HepG2 (cell line): ENCODE measurements around the gene MFN2. TPM values are rescaled to one million over a fixed set of nuclear protein-coding genes. Genes with fewer than 3 reads are reported as not detected.

ENCODE experiments used
- BCLAF1 ChIP-seq: fragments of 450-650 bp; IDR thresholded peaks from 2 replicates; pipeline ENCODE4 v1.6.1; 2017; ENCODE audit warnings: mild to moderate bottlenecking
- CBX2 ChIP-seq, 2 experiments: fragments of 200-600 bp in 1 of 2; sonication (generic); formaldehyde crosslinking in 1 of 2; IDR thresholded peaks; 2 replicates each; pipeline versions ENCODE4 v1.7.0 to v1.8.1; 2018 to 2022; ENCODE audit warnings: low read depth in 2 of 2, low read length in 1 of 2, mild to moderate bottlenecking in 1 of 2, missing genetic modification reagents in 1 of 2
- CCDC6 ChIP-seq: sonication (generic); formaldehyde crosslinking; IDR thresholded peaks from 2 replicates; pipeline ENCODE4 v1.8.1; 2022; ENCODE audit warnings: mild to moderate bottlenecking, missing genetic modification reagents, moderate library complexity
- HDAC1 ChIP-seq: sonication (generic); formaldehyde crosslinking; IDR thresholded peaks from 2 replicates; pipeline ENCODE4 v1.5.1; 2020; ENCODE audit warnings: mild to moderate bottlenecking, missing genetic modification reagents
- MAFF ChIP-seq: IDR thresholded peaks from 2 replicates; pipeline ENCODE4 v1.6.1; 2011; ENCODE audit warnings: low read depth, low read length, improper control_type of control experiment
- SNAPC4 ChIP-seq: sonication (generic); formaldehyde crosslinking; IDR thresholded peaks from 2 replicates; pipeline ENCODE4 v1.4.0; 2020; ENCODE audit warnings: mild to moderate bottlenecking, missing genetic modification reagents
- SOX6 ChIP-seq, 2 experiments: fragments of 450-650 bp in 1 of 2; sonication (generic) in 1 of 2; formaldehyde crosslinking in 1 of 2; IDR thresholded peaks; 2 replicates each; pipeline versions ENCODE4 v1.4.0 to v1.6.1; 2017 to 2020; ENCODE audit warnings: antibody characterized with exemption in 1 of 2, mild to moderate bottlenecking in 1 of 2, missing genetic modification reagents in 1 of 2
- ZBTB33 ChIP-seq: sonication (generic); formaldehyde crosslinking; IDR thresholded peaks from 2 replicates; pipeline ENCODE4 v1.4.0; 2020; ENCODE audit warnings: missing genetic modification reagents
- ZBTB39 ChIP-seq: sonication (generic); formaldehyde crosslinking; IDR thresholded peaks from 2 replicates; pipeline ENCODE4 v1.5.0; 2020; ENCODE audit warnings: missing genetic modification reagents
- ZIK1 ChIP-seq: sonication (generic); formaldehyde crosslinking; IDR thresholded peaks from 2 replicates; pipeline ENCODE4 v1.5.0; 2020; ENCODE audit warnings: mild to moderate bottlenecking, low read depth, missing genetic modification reagents, borderline replicate concordance
- ZNF432 ChIP-seq: sonication (generic); formaldehyde crosslinking; IDR thresholded peaks from 2 replicates; pipeline ENCODE4 v1.5.0; 2020; ENCODE audit warnings: missing genetic modification reagents, mild to moderate bottlenecking, borderline replicate concordance
- ZNF451 ChIP-seq: sonication (generic); formaldehyde crosslinking; IDR thresholded peaks from 2 replicates; pipeline ENCODE4 v1.5.0; 2020; ENCODE audit warnings: mild to moderate bottlenecking, missing genetic modification reagents
- ZNF550 ChIP-seq: sonication (generic); formaldehyde crosslinking; IDR thresholded peaks from 2 replicates; pipeline ENCODE4 v1.4.0; 2020; ENCODE audit warnings: mild to moderate bottlenecking, missing genetic modification reagents, borderline replicate concordance
- ZNF709 ChIP-seq: sonication (generic); formaldehyde crosslinking; IDR thresholded peaks from 2 replicates; pipeline ENCODE4 v1.5.0; 2020; ENCODE audit warnings: mild to moderate bottlenecking, missing genetic modification reagents
- ZNF776 ChIP-seq: sonication (generic); formaldehyde crosslinking; IDR thresholded peaks from 2 replicates; pipeline ENCODE4 v1.4.0; 2020; ENCODE audit warnings: mild to moderate bottlenecking, missing genetic modification reagents
- polyA plus RNA-seq, 8 experiments: library from polyadenylated mRNA; depleted of rRNA in 3 of 8; stranded (reverse) in 7 of 8; unstranded in 1 of 8; fragments of >200 nt; fragmentation: Illumina TruSeq in 4 of 8; extraction: Trizol in 4 of 8; gene quantifications; 2 replicates each; pipeline versions ENCODE4 v1.2.1 to v1.2.3, GENCODE V29; 2011 to 2016; ENCODE audit warnings: low read depth in 4 of 8, missing spikeins in 1 of 8, mixed read lengths in 1 of 8; ENCODE audit not compliant: insufficient read depth in 1 of 8
- total RNA-seq, 5 experiments: library from RNA; depleted of rRNA; stranded (reverse); fragments of >200 nt; fragmentation: Illumina TruSeq; extraction: Trizol; gene quantifications; 2 replicates each; pipeline ENCODE4 v1.2.3, GENCODE V29; 2016; ENCODE audit warnings: low read depth in 1 of 5

MFN2 gene
- total and polyA plus RNA-seq, 2 of the 13 experiments (the other 11 are each of a cell fraction or from before 2014, with no cell fraction given): 38.7 to 60.9 TPM

- TF ChIP-seq SNAPC4 (CRISPR knock-in tag): peak; percentile 87
- TF ChIP-seq CCDC6 (CRISPR knock-in tag): peak; percentile 73
- TF ChIP-seq ZNF709: no peak
- TF ChIP-seq ZIK1 (CRISPR knock-in tag): no peak
- TF ChIP-seq MAFF: no peak
- TF ChIP-seq HDAC1 (CRISPR knock-in tag): peak; percentile 89
- TF ChIP-seq ZNF451 (CRISPR knock-in tag): 0 out of 2 replicates have a peak, but pooled peaks have one; percentile 6
- TF ChIP-seq ZNF432 (CRISPR knock-in tag): no peak
- no peak for TF ChIP-seq CBX2 (IDR thresholded peaks at IDR 0.05; ENCODE audit: low read depth, low read length)
- no peak for TF ChIP-seq CBX2 (CRISPR knock-in tag; IDR thresholded peaks at IDR 0.05; ENCODE audit: low read depth)
- no peak for TF ChIP-seq BCLAF1
- TF ChIP-seq ZNF776 (CRISPR knock-in tag): peak; percentile 64; the same call in 1 of the 2 replicates
- no peak for TF ChIP-seq SOX6 (IDR thresholded peaks at IDR 0.05)
- peak; percentile 77; the same call in 1 of the 2 replicates for TF ChIP-seq SOX6 (CRISPR knock-in tag; IDR thresholded peaks at IDR 0.05)
- peak; percentile 49 for TF ChIP-seq ZBTB33
- TF ChIP-seq ZNF550: no peak; the same call in 1 of the 2 replicates
- no peak for TF ChIP-seq ZBTB39 (CRISPR knock-in tag)
These were observed at the start of gene MFN2 (continued) for GRCh38 chr1:11979851-11980675.
